ENCODE data around the gene ITFG2. TPM values are rescaled to one million over a fixed set of nuclear protein-coding genes. Genes with fewer than 3 reads are reported as not detected.

Gene ITFG2
- total and polyA plus RNA-seq, 10 of the 15 experiments (the other 5 are each of a cell fraction or from before 2014, with no cell fraction given), result 21.2 to 39.5 (median 25.9) TPM

DNA sequence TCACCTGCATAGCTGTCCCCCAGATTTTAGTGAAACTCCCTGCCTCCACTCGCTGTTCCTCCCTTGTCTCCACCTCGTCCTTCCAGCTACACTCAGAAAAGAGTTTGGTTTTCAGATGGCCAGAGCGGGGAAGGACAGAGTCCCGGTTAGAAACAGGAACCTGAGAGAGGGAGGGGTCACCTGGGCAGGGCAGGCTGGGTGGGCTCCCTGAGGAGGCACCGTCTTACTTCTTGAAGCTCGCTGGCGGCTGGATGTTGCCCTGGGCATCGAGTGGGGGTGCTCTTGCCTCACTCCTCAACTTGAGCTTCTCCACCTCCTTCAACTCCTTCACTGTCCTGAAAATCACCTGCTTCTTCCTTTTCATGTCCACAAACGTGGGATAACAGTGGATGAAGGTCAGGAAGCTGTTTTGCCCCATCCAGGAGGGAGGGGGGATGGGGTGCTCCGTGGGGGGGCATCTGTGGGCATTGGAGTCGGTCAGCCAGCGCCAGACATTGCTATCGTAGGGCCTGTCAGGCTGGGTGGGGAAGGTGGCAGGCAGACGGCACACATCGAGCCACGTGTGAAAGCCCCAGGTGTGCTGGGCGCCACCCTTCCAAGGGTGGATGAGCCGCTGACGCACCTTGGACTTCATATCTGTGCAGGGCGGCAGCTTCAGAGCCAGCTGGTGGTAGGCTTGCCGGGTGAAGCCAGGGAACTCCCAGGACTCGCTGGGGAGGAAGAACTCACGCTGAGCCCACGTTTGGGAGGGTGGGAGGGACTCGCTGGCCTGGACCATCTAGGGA, 42.4 kb downstream of the ITFG2 start:
- DNase-seq (ENCODE audit: low read depth, low spot score) (no peak), FAIRE-seq (no peak), ATAC-seq (no peak)
- no peaks in the 10 kb centered on the region for H3K79me2 ChIP-seq (ENCODE audit: control insufficient read depth, insufficient read depth, low read length)
- no TSS peak for BruUV-seq (replicated peaks)
- SMC1A ChIA-PET (ENCODE audit: uncharacterized antibody, unreplicated experiment), result interaction anchor here (1.3 kb wide), 1 partner anchor 90 kb away, joined by 6 read pairs; no protein-coding TSS in a partner anchor
- POLR2A ChIA-PET, result no interaction called here
- TF ChIP-seq SIN3A (IDR thresholded peaks at IDR 0.05; ENCODE audit: low read depth, low read length) (no peak), SMAD5 (IDR thresholded peaks at IDR 0.05; ENCODE audit: low read depth) (no peak), E2F4 (IDR thresholded peaks at IDR 0.05; ENCODE audit: low read depth, low read length) (no peak), CBX3 (IDR thresholded peaks at IDR 0.05; ENCODE audit: borderline replicate concordance, low read depth) (no peak), FOXK2 (IDR thresholded peaks at IDR 0.05) (no peak), BRCA1 (IDR thresholded peaks at IDR 0.05; ENCODE audit: low read depth, low read length) (no peak), POLR2AphosphoS2 (IDR thresholded peaks at IDR 0.05; ENCODE audit: low read depth, low read length) (no peak), CBFB (IDR thresholded peaks at IDR 0.05; ENCODE audit: low read depth) (no peak), EGR1 (IDR thresholded peaks at IDR 0.05; ENCODE audit: borderline replicate concordance in 1 of 2, low read depth in 2 of 2, low read length in 2 of 2) (no peak), ZSCAN29 (IDR thresholded peaks at IDR 0.05) (no peak), NBN (IDR thresholded peaks at IDR 0.05) (no peak), STAT1 (conservative IDR thresholded peaks at IDR 0.05) (no peak), KDM1A (IDR thresholded peaks at IDR 0.05; ENCODE audit: borderline replicate concordance) (no peak), PKNOX1 (IDR thresholded peaks at IDR 0.05) (no peak), ESRRA (IDR thresholded peaks at IDR 0.05; ENCODE audit: low read length) (no peak)
- TF ChIP-seq, protein P1, sequence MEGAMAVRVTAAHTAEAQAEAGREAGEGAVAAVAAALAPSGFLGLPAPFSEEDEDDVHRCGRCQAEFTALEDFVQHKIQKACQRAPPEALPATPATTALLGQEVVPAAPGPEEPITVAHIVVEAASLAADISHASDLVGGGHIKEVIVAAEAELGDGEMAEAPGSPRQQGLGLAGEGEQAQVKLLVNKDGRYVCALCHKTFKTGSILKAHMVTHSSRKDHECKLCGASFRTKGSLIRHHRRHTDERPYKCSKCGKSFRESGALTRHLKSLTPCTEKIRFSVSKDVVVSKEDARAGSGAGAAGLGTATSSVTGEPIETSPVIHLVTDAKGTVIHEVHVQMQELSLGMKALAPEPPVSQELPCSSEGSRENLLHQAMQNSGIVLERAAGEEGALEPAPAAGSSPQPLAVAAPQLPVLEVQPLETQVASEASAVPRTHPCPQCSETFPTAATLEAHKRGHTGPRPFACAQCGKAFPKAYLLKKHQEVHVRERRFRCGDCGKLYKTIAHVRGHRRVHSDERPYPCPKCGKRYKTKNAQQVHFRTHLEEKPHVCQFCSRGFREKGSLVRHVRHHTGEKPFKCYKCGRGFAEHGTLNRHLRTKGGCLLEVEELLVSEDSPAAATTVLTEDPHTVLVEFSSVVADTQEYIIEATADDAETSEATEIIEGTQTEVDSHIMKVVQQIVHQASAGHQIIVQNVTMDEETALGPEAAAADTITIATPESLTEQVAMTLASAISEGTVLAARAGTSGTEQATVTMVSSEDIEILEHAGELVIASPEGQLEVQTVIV (IDR thresholded peaks at IDR 0.05; ENCODE audit: borderline replicate concordance, partially characterized antibody), result no peak
- 86% methylated on average over 19 of the region's 25 CpGs for WGBS (ENCODE audit: insufficient coverage, insufficient replicate concordance, low lambda C conversion rate, missing lambda C conversion rate)
- no peaks in the 10 kb centered on the region for H3K9me3 ChIP-seq (replicated peaks; ENCODE audit: control insufficient read depth, insufficient read depth, low read length)
- RAD21 ChIA-PET (ENCODE audit: unreplicated experiment), result interaction anchor here (1.5 kb wide), 1 partner anchor 187 kb away, joined by 6 read pairs; no protein-coding TSS in a partner anchor
- H3K4me2 ChIP-seq (ENCODE audit: control insufficient read depth, insufficient read depth), result no peak overlapping the region
- no peaks in the 10 kb centered on the region for H3K27me3 ChIP-seq (replicated peaks in 1 of 2; ENCODE audit: control insufficient read depth in 2 of 2, insufficient read depth in 2 of 2, low read length in 1 of 2)
- H3K4me3 ChIP-seq, result no peak overlapping the region
- intact Hi-C loops (cut with micrococcal nuclease; ENCODE audit: unreplicated experiment), result no loop called here
- no peak overlapping the region for H3K9ac ChIP-seq (ENCODE audit: control insufficient read depth, insufficient read depth, low read length)
- H3K4me1 ChIP-seq (ENCODE audit: control insufficient read depth, insufficient read depth, low read length), result no peaks in the 10 kb centered on the region
- in situ Hi-C loops (cut with MboI), result no loop called here
- H2AFZ ChIP-seq (ENCODE audit: control insufficient read depth, low read depth, low read length), result no peak overlapping the region
- no peak overlapping the region for H3K27ac ChIP-seq (ENCODE audit: control insufficient read depth, insufficient read depth)
- peaks cover 11% of the 10 kb centered on the region in 2 experiments; a peak in 3 of 4 replicates for H3K36me3 ChIP-seq (ENCODE audit: control insufficient read depth in 2 of 2, insufficient read depth in 2 of 2, low read length in 1 of 2)
- no peaks in the 10 kb centered on the region for H4K20me1 ChIP-seq (ENCODE audit: control insufficient read depth, insufficient read depth)
- CTCF ChIA-PET, result interaction anchor here (1.3 to 3.0 kb wide), 6 partner anchors 16 to 183 kb away, joined by 4 to 24 read pairs (median 5); no protein-coding TSS in a partner anchor

Data from GM12878 (cell line).